Endodermal cell (in vitro differentiated cells): Measurements from ENCODE around the gene CLCN7. TPM values are rescaled to one million over a fixed set of nuclear protein-coding genes. Genes with fewer than 3 reads are reported as not detected.

Experiments
- DNase-seq: peaks from one replicate; pipeline ENCODE4 v3.0.0-alpha.2; 2017
- H3K27ac ChIP-seq: 2 replicates; pipeline ENCODE4 v1.5.1; 2013; ENCODE audit warnings: mild to moderate bottlenecking, low read depth, low read length, moderate library complexity
- H3K27me3 ChIP-seq: 2 replicates; pipeline ENCODE4 v1.6.1; 2013; ENCODE audit warnings: mild to moderate bottlenecking, low read length, moderate library complexity; ENCODE audit not compliant: insufficient read depth, control insufficient read depth, poor library complexity, severe bottlenecking
- H3K36me3 ChIP-seq: 2 replicates; pipeline ENCODE4 v1.7.0; 2013; ENCODE audit warnings: mild to moderate bottlenecking, low read length, moderate library complexity; ENCODE audit not compliant: control insufficient read depth, insufficient read depth
- H3K4me1 ChIP-seq: one replicate; pipeline ENCODE4 v1.7.0; 2013; ENCODE audit warnings: low read length; ENCODE audit not compliant: control insufficient read depth, insufficient read depth
- H3K4me3 ChIP-seq: 2 replicates; pipeline ENCODE4 v1.5.1; 2013; ENCODE audit warnings: mild to moderate bottlenecking, low read length, moderate library complexity
- H3K9ac ChIP-seq: 2 replicates; pipeline ENCODE4 v1.6.1; 2013; ENCODE audit warnings: mild to moderate bottlenecking, low read length, moderate library complexity; ENCODE audit not compliant: poor library complexity, severe bottlenecking; ENCODE audit errors: extremely low read depth
- H3K9me3 ChIP-seq: 2 replicates; pipeline ENCODE4 v1.6.1; 2013; ENCODE audit warnings: mild to moderate bottlenecking, low read length, moderate library complexity; ENCODE audit not compliant: control insufficient read depth
- H3K27ac Mint-ChIP-seq: 2 replicates; pipeline ENCODE4 v1.8.0; 2020; ENCODE audit warnings: mixed read lengths
- H3K27me3 Mint-ChIP-seq: 2 replicates; pipeline ENCODE4 v1.8.0; 2021; ENCODE audit warnings: mild to moderate bottlenecking, mixed read lengths; ENCODE audit not compliant: insufficient read depth
- H3K36me3 Mint-ChIP-seq: 2 replicates; pipeline ENCODE4 v1.8.0; 2020; ENCODE audit warnings: low read depth, mixed read lengths
- H3K4me1 Mint-ChIP-seq: 2 replicates; pipeline ENCODE4 v1.8.0; 2020; ENCODE audit warnings: mixed read lengths
- H3K4me3 Mint-ChIP-seq: 2 replicates; pipeline ENCODE4 v1.8.0; 2020; ENCODE audit warnings: mild to moderate bottlenecking, moderate library complexity, mixed read lengths
- H3K9me3 Mint-ChIP-seq: 2 replicates; pipeline ENCODE4 v1.8.0; 2020; ENCODE audit warnings: mild to moderate bottlenecking, mixed read lengths
- CTCF ChIP-seq: fragments of 200-600 bp; sonication (generic); conservative IDR thresholded peaks from 2 replicates; pipeline ENCODE4 v1.5.0; 2021; ENCODE audit warnings: antibody characterized with exemption, mild to moderate bottlenecking
- WGBS, 2 experiments: methylation state at CpG; one replicate each; pipeline versions ENCODE4 v1.1.5 to v1.1.7; 2013; ENCODE audit warnings: missing lambda C conversion rate in 2 of 2, mixed read lengths in 1 of 2; ENCODE audit not compliant: insufficient coverage in 1 of 2, insufficient read length in 1 of 2; 5-methylcytosine and 5-hydroxymethylcytosine counted together
- total RNA-seq, 2 donors: library from RNA; stranded (reverse); fragmentation: NEBNext Ultra II Directional in 1 of 2; extraction: Animal tissue kit (Norgen Biotek cat#: 25700) in 1 of 2; gene quantifications; 2 replicates in 1 of 2; 3 replicates in 1 of 2; pipeline ENCODE4 v1.2.1, GENCODE V29; 2021

Gene CLCN7
- total RNA-seq, 2 donors from 2014 or later = 94.4 to 96.7 TPM

GRCh38 chr16:1445518-1446203, 29.2 kb downstream of the CLCN7 start:
- H3K27me3 Mint-ChIP-seq = no peaks in the 10 kb centered on the region
- peaks cover 10% of the 10 kb centered on the region for H3K36me3 Mint-ChIP-seq
- Histone ChIP-seq H3K4me3 (no peak overlapping the region), H3K9ac (no peak overlapping the region), H3K9me3 (no peaks in the 10 kb centered on the region), H3K27ac (no peak overlapping the region), H3K27me3 (no peaks in the 10 kb centered on the region), H3K4me1 (no peaks in the 10 kb centered on the region), H3K36me3 (no peaks in the 10 kb centered on the region)
- no peak for TF ChIP-seq CTCF
- DNase-seq = no peak
- no peak overlapping the region for H3K27ac Mint-ChIP-seq
- WGBS, 2 experiments = 91 to 93% methylated on average over 15 to 25 of the region's 25 CpGs
- H3K4me1 Mint-ChIP-seq = no peaks in the 10 kb centered on the region
- no peaks in the 10 kb centered on the region for H3K9me3 Mint-ChIP-seq
- H3K4me3 Mint-ChIP-seq = no peak overlapping the region

- Histone ChIP-seq H3K9me3 (no peaks in the 10 kb centered on the region), H3K27me3 (no peaks in the 10 kb centered on the region), H3K36me3 (no peaks in the 10 kb centered on the region), H3K27ac (no peak overlapping the region), H3K4me1 (no peaks in the 10 kb centered on the region), H3K9ac (no peak overlapping the region), H3K4me3 (no peak overlapping the region)
- no peak for TF ChIP-seq CTCF
- Mint-ChIP-seq H3K4me1 (no peaks in the 10 kb centered on the region), H3K27ac (no peak overlapping the region), H3K9me3 (no peaks in the 10 kb centered on the region), H3K36me3 (peaks cover 9% of the 10 kb centered on the region), H3K27me3 (no peaks in the 10 kb centered on the region), H3K4me3 (no peak overlapping the region)
- 94 to 95% methylated on average over 35 to 48 of the region's 48 CpGs for WGBS, 2 experiments
- no peak for DNase-seq
These were observed 29.9 kb downstream of the CLCN7 start for GRCh38 chr16:1444730-1445517.

GRCh38 chr16:1443980-1444729, 30.7 kb downstream of the CLCN7 start, which contains the start of gene CCDC154:
CCDC154 (minus strand) TSS chr16:1444556; CDS start chr16:1444322, 234 bp downstream.
- Mint-ChIP-seq H3K27ac (peak within 1 kb of the TSS; percentile 52), H3K9me3 (no peaks in the 10 kb centered on the region), H3K27me3 (no peaks in the 10 kb centered on the region), H3K4me3 (no peak within 1 kb of the TSS), H3K36me3 (peaks cover 9% of the 10 kb centered on the region), H3K4me1 (no peaks in the 10 kb centered on the region)
- WGBS, 2 experiments = 91 to 96% methylated on average over 7 to 27 of the region's 27 CpGs
- Histone ChIP-seq H3K4me3 (no peak within 1 kb of the TSS), H3K4me1 (no peaks in the 10 kb centered on the region), H3K27me3 (no peaks in the 10 kb centered on the region), H3K27ac (peak within 1 kb of the TSS; percentile 24), H3K9me3 (no peaks in the 10 kb centered on the region), H3K9ac (no peak within 1 kb of the TSS), H3K36me3 (no peaks in the 10 kb centered on the region)
- no peak for DNase-seq
- no peak for TF ChIP-seq CTCF
